GM19238 (cell line): ENCODE results near the gene NBPF12.
"Not testable (repeated sequence)": the region's sequence is repeated elsewhere in the genome, so short reads cannot be mapped to it uniquely, and the experiment has no call there.

Experiments used
- DNase-seq: peaks from one replicate; pipeline ENCODE4 v3.0.0; 2011; ENCODE audit warnings: low spot score; ENCODE audit not compliant: insufficient read length

NBPF12 gene

GRCh38 chr1:146972681-146973080 lies 34.6 kb downstream of the NBPF12 start:
- not testable (repeated sequence) for DNase-seq

GRCh38 chr1:146985855-146986254 lies 47.7 kb downstream of the NBPF12 start:
- not testable (repeated sequence) for DNase-seq

- not testable (repeated sequence) for DNase-seq
Observed at GRCh38 chr1:146986450-146986849, 48.3 kb downstream of the NBPF12 start.

- DNase-seq, result not testable (repeated sequence)
Observed at GRCh38 chr1:146987502-146987901, 49.4 kb downstream of the NBPF12 start.

- DNase-seq, result not testable (repeated sequence)
Observed at GRCh38 chr1:146989455-146989854, 51.3 kb downstream of the NBPF12 start.

- DNase-seq, result not testable (repeated sequence)
Observed at GRCh38 chr1:147008495-147008894, 70.4 kb downstream of the NBPF12 start.

GRCh38 chr1:147026975-147027374 lies 88.9 kb downstream of the NBPF12 start:
- DNase-seq, result not testable (repeated sequence)

- DNase-seq, result not testable (repeated sequence)
Observed at GRCh38 chr1:147030066-147030653, 92.0 kb downstream of the NBPF12 start.

- DNase-seq, result no peak
Observed at GRCh38 chr1:147039916-147040315, 101.8 kb downstream of the NBPF12 start.

GRCh38 chr1:147042891-147043290 lies 104.8 kb downstream of the NBPF12 start:
- DNase-seq, result not testable (repeated sequence)

- not testable (repeated sequence) for DNase-seq
Observed at GRCh38 chr1:147044511-147044910, 106.4 kb downstream of the NBPF12 start.
